Right lobe of liver (tissue), 6 donors: ENCODE measurements around the gene CLDN20. TPM values are rescaled to one million over a fixed set of nuclear protein-coding genes. Genes with fewer than 3 reads are reported as not detected.
A peak's percentile ranks its signal among the peaks of the same experiment; 100 is the strongest.

ENCODE experiments used
- ATAC-seq, 4 donors: fragments of 200-7000 bp; cut with Tn5 transposase; one replicate each; pipeline ENCODE4 v1.9.1; 2020; ENCODE audit warnings: mild to moderate bottlenecking in 4 of 4, moderate library complexity in 4 of 4
- DNase-seq, 3 donors: peaks; one replicate each; pipeline ENCODE4 v3.0.0-alpha.2; 2020
- H3K27ac ChIP-seq, 3 donors: fragments of 200-600 bp; one replicate each; pipeline ENCODE4 v1.8.0; 2022
- H3K27me3 ChIP-seq, 2 donors: fragments of 200-600 bp; one replicate each; pipeline ENCODE4 v1.8.0; 2022
- H3K36me3 ChIP-seq, 4 donors: fragments of 200-600 bp; sonication (generic) in 1 of 4; one replicate each; pipeline versions ENCODE4 v1.5.1 to v1.8.0; 2017 to 2022; ENCODE audit warnings: control low read depth in 1 of 4
- H3K4me1 ChIP-seq, 4 donors: fragments of 200-600 bp; sonication (generic) in 1 of 4; one replicate each; pipeline versions ENCODE4 v1.5.1 to v1.8.0; 2017 to 2022; ENCODE audit warnings: control low read depth in 1 of 4
- H3K4me3 ChIP-seq, 3 donors: fragments of 200-600 bp; one replicate each; pipeline ENCODE4 v1.8.0; 2022
- H3K9me3 ChIP-seq, 4 donors: fragments of 200-600 bp; sonication (generic) in 1 of 4; one replicate each; pipeline versions ENCODE4 v1.5.1 to v1.8.0; 2017 to 2022; ENCODE audit warnings: control low read depth in 1 of 4
- CTCF ChIP-seq, 4 donors: fragments of 200-600 bp in 3 of 4; fragments of 450-650 bp in 1 of 4; IDR thresholded peaks; one replicate each; pipeline versions ENCODE4 v1.5.1 to v1.8.0; 2016 to 2022; ENCODE audit warnings: antibody characterized with exemption in 4 of 4, mild to moderate bottlenecking in 2 of 4
- POLR2A ChIP-seq: fragments of 450-650 bp; IDR thresholded peaks from one replicate; pipeline ENCODE4 v1.6.1; 2017; ENCODE audit warnings: antibody characterized with exemption, mild to moderate bottlenecking
- WGBS: methylation state at CpG from one replicate; pipeline ENCODE4 v1.1.6; 2018; ENCODE audit warnings: low coverage, low lambda C conversion rate; ENCODE audit not compliant: insufficient coverage; ENCODE audit errors: missing lambda C conversion rate; 5-methylcytosine and 5-hydroxymethylcytosine counted together
- intact Hi-C, 2 donors: fragments of 100-400 bp; cut with DNase I; formaldehyde crosslinking; loops; one replicate each; pipeline versions ENCODE4 v1.11.2 to v1.14.1; 2022
- total RNA-seq, 6 experiments: library from RNA; depleted of rRNA in 2 of 6; stranded (reverse); fragments of >200 nt in 2 of 6; fragmentation: NEBNext Ultra II Directional in 3 of 6; extraction: Animal tissue kit (Norgen Biotek cat#: 25700) in 3 of 6; gene quantifications; one replicate each; pipeline versions ENCODE4 v1.1.0 to v1.2.4, GENCODE V29; 2016 to 2023
- donor health status: DM: no; HTN: yes; CAD: no.
- donor health status: DM: no; HTN: no; CAD: no.
- donor health status: DM: no; HTN: no; CAD: no.
- donor health status: DM: no; HTN: yes; CAD: no.
- donor health status: DM: no; HTN: yes; CAD: no.

CLDN20 gene
- total RNA-seq, 6 experiments from 2014 or later = not detected

GRCh38 chr6:155245831-155246230 is 18.0 kb upstream of the CLDN20 start:
- no peaks in the 10 kb centered on the region for H3K27me3 ChIP-seq
- no peak for DNase-seq
- H3K4me1 ChIP-seq = no peaks in the 10 kb centered on the region
- H3K36me3 ChIP-seq = no peaks in the 10 kb centered on the region
- H3K4me3 ChIP-seq = no peak overlapping the region
- no peak overlapping the region for H3K27ac ChIP-seq
- TF ChIP-seq POLR2A (no peak), CTCF (IDR thresholded peaks at IDR 0.05) (no peak)
- intact Hi-C loops = no loop called here
- WGBS = 89% methylated on average over 3 of the region's 3 CpGs
- no peak for ATAC-seq
- no peaks in the 10 kb centered on the region for H3K9me3 ChIP-seq

- TF ChIP-seq POLR2A (no peak), CTCF (IDR thresholded peaks at IDR 0.05) (no peak)
- DNase-seq (no peak), ATAC-seq (no peak)
- Histone ChIP-seq H3K4me3 (no peak overlapping the region), H3K27ac (no peak overlapping the region), H3K27me3 (no peaks in the 10 kb centered on the region), H3K36me3 (no peaks in the 10 kb centered on the region), H3K9me3 (no peaks in the 10 kb centered on the region), H3K4me1 (no peaks in the 10 kb centered on the region)
- WGBS = 100% methylated on average over 1 of the region's 2 CpGs
- intact Hi-C loops = no loop called here
Observed at GRCh38 chr6:155246825-155247224, 17.0 kb upstream of the CLDN20 start.

- TF ChIP-seq CTCF (IDR thresholded peaks at IDR 0.05) = no peak
- TF ChIP-seq POLR2A = no peak
- Histone ChIP-seq H3K9me3 (no peaks in the 10 kb centered on the region), H3K27ac (no peak overlapping the region), H3K27me3 (no peaks in the 10 kb centered on the region), H3K36me3 (peaks cover 0 to 2% (median under 1%) of the 10 kb centered on the region in 4 donors), H3K4me3 (no peak overlapping the region), H3K4me1 (no peaks in the 10 kb centered on the region)
- 88% methylated on average over 5 of the region's 5 CpGs for WGBS
- DNase-seq (no peak), ATAC-seq (no peak)
- intact Hi-C loops = no loop called here
Observed at GRCh38 chr6:155247618-155248007, 16.2 kb upstream of the CLDN20 start.

GRCh38 chr6:155248008-155249001 is 15.5 kb upstream of the CLDN20 start:
- intact Hi-C loops = no loop called here
- no peak for DNase-seq
- ATAC-seq = peak; percentile 49 to 58 (median 54)
- Histone ChIP-seq H3K4me1 (no peaks in the 10 kb centered on the region), H3K36me3 (peaks cover 0 to 4% (median under 1%) of the 10 kb centered on the region in 4 donors), H3K27me3 (no peaks in the 10 kb centered on the region), H3K9me3 (no peaks in the 10 kb centered on the region), H3K27ac (no peak overlapping the region), H3K4me3 (no peak overlapping the region)
- 80% methylated on average over 16 of the region's 30 CpGs for WGBS
- TF ChIP-seq CTCF (IDR thresholded peaks at IDR 0.05) = peak in 3 of 4 donors; percentile 41 to 53 (median 46)
- no peak for TF ChIP-seq POLR2A
